HK-2 (cell line): ENCODE results near the gene PCSK7.
"Not testable (repeated sequence)": the region's sequence is repeated elsewhere in the genome, so short reads cannot be mapped to it uniquely, and the experiment has no call there.

Source experiments
- DNase-seq: peaks from one replicate; pipeline ENCODE4 v3.0.0-alpha.2; 2018; ENCODE audit not compliant: unreplicated experiment

The PCSK7 gene

DNA sequence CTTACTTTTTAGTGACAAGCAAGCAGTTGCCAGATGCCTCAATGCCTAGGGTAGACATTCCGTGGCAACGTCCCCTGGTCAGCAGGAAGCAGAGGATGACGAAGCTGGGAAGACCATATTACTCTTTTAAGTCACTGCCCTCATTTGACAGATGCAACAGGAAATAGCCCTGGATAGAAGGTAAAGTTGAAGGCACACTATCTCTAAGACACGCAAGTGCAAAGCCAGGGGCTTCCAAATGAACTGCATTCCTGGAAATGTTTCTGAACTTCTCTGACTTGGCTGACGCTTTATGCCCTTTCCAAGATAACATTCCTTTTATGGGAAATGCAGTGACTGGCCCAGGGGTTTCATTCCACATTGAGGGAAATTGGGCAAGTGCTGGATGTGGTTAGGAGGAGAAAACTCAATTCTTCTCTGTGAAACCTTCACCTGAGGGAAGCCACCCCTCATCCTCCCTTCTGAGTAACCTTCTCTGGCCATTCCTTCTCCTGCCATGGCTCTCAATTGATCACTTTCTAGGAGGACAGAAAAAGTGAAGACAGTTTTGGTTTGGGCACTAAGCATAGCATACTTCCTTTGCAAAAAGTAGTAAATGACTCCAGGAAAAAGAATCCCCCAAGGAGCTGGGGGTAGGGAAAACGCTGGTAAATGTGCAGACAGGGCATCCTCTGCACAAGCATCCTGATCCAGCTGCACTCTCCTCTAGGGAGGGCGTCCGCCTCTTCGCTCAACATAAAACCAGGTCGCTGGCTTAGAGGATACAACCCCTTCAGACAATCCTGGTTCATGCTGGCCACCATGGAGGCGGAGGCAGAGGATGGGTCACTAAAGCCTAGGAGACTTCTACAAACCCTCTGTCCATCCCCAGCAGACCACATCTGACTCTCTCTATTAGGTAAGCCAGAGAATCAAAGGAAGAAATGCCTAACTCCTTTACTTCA lies 14.5 kb downstream of the PCSK7 start:
- no peak for DNase-seq

DNA sequence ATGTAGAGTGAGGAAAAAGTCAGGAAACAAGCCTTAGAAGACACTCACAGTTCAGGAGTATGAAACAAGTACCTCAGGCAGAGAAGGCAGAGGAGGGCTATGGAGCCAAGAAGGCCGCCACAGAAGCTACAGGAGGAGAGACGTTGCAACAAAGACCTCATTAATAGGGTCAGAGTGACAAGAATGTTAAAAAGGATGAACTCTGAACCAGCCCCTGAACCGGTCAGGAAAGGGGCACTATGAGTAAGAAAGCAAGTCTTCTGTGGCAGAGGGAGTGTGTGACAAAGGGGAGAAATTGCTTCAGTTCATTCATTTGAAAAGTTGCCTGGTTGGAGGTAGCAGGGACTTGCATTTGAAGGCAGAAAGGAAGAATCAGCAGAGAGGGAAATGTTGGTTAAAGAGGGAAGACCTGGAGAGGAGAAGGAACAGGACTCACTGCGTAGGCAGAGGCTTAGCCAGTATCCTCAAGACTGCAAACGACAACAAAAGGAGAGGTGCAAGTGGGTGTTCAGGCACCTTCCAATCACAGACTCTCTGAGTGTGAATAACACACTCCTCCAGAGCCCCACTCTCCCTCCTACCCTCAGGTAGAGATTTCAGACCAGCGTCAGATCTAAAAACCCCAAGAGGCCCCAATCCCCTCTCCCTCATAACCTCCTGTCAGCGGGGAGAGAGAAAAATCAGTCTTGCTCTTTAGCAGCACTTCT lies 17.3 kb downstream of the PCSK7 start:
- DNase-seq: no peak

DNA sequence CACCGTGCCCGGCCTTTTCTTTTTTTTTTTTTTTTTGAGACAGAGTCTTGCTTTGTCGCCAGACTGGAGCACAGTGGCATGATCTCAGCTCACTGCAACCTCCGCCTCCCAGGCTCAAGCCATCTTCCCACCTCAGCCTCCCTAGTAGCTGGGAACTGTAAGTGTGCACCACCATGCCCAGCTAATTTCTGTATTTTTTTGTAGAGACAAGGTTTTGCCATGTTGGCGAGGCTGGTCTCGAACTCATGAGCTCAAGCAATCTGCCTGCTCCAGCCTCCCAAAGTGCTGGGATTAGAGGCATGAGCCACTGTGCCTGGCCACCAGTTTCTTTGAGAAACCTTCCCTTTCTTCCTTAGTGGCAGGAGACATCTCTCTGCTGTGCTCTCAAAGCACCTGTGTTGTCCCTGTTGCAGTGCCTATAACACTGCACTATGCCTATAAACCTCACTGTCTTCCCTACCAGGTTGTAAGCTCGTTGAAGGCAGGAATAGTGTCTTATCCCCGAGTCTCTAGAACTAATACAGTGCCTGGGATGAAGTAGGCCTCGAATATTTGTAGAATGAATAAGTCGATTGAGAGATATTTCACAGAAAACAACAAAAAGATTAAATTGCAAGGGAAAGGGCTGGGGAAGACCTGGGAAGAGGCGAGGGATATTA lies 19.0 kb downstream of the PCSK7 start:
- DNase-seq: no peak

DNA sequence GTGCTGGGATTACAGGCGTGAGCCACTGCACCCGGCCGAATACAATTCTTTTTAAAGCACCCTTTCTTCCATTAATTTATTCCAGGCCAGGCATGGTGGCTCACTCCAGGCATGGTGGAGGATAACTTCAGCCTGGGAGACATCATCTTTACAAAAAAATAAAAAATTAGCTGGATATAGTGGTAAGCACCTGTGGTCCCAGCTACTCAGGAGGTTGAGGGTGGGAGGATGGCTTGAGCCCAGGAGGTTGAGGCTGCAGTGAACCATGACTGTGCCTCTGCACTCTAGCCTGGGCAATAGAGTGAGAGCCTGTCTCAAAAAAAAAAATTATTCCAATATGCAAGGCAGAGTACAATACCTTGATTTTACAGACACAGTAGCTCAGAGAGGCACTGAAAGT lies 21.3 kb downstream of the PCSK7 start:
- no peak for DNase-seq

DNA sequence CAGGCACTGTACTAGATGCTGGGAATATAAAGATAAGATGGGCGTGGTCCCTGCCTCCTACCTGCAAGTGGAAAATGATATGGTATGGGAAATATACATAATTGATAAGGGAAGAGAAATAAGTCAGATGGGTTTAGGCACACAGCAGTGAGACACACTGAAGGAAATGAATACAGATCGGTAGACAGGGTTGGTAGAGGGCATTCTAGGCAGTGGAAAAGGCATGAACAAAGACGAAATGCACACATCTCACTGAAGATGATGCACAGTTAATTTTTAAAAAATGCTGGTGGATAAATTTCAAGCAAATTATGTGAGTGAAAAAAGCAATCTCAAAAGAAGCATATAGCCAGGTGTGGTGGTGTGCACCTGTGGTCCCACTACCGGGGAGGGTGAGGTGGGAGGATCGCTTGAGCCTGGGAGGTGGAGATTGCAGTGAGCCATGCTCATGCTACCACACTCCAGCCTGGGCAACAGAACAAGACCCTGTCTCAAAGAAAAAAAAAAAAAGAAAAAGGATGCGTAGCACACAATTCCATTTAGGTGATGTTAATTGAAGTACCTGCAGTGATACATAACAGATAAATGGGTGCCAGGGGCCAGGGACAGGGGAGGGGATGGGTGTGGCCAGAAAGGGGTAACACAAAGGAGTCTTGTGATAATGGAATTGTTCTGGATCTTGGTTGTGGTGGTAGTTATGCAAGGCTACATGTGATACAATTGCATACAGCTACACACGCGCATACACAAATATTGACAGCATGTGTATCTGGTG lies 22.3 kb downstream of the PCSK7 start:
- not testable (repeated sequence) for DNase-seq

DNA sequence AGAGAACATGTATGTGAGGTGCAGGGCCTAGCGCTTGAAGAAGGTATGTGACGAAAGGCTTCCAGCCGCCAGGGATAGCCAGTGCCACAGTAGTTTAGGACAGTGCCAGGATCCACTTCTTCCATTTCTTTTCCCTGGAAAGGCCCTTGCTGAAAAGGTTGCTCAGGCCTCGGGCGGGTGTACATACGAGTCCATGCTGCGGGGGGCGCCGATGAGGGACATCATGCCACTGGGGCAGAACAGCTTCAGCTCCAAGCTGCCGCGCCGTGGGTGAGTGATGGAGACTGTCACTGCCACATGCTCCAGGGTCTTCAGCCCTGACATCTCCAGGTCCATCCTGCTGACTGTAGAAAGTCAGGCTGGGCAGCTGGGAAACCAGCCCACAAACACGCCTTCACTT lies 23.2 kb downstream of the PCSK7 start:
- not testable (repeated sequence) for DNase-seq

DNA sequence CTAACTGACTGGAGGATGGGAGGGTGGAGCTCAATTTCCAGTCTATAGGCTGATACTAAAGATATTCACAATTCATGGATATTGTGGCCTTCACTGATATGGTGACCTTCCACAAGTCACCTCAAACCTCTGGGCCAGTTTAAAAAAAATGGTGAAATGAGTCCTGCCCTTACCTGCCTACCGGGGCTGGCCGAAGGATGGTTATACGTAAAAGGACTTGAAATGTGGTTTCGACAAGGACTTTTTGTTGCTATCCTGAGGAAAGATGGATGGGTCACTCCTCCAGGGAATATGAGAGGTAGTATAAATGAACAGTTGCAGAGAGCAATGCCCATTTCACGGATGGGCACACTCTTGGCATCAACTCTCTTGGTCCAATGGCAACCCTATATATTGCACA lies 24.4 kb downstream of the PCSK7 start:
- not testable (repeated sequence) for DNase-seq

DNA sequence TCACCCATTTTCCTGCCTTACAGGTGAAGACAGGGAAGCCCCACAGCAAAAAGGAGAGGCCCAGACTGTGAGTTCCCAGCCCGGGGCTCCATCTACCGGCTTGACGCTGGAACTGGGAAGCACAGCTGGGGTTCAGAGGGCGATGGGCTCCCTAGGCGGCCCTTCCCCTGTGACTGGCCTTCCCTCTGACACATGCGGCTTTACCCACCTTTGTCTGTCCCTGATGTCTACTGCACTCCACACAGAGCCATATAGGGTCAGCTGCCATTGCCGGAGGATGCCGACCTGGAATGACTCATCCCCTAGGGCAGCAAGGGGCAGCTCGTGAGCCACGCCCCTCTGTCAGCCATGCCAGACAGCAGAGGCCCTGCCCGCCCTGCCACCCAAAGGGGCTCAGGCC lies 25.0 kb downstream of the PCSK7 start:
- DNase-seq: not testable (repeated sequence)

DNA sequence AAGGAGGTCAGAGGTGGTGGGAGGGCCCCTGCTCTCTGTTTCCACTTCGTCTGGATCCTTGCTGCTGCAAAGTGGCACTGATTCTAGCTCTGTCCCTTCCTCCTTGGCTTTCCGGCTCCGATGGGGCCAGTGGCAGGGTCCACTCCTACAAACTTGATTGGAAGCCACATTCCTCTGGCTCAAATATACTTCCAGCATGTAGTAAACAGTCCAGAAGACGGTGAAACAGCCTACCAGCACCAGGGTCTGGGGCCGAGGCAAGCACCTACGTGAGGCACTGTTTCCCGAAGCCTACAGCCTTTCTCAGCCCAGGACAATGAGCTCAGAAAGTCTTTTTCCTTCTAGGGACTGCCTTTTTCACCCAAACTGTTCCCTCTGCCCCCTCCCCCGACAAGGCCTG lies 25.8 kb downstream of the PCSK7 start:
- DNase-seq: not testable (repeated sequence)

DNA sequence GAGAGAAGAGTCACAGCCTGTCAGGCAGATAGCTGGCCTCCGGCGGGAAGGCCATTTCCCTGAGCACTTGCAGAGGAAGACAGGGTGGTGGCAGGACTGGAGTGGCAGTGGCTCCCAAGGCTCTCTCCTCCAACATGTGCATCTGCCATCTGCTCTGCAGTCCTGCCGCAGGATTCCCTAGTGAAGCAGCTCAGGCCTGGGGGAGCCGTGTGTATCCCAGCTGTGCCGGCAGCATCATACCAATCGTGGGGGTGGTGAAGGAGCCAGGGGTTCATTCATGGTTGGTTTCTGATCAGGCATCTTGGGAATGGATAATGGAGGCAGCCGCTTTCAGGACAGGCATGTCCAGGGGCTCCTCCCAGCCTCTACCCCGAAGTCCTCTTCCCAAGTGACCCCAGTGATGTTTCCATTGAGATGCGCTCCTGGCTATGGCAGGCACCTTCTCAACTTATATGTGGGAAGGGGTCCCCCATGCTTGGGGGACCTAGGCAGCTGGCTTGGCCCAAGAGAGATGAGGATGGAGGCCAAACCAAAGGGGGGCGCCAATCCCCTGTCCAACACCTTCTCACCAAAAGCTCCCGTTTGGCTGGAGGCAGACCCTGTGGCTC lies 26.6 kb downstream of the PCSK7 start:
- DNase-seq: no peak

DNA sequence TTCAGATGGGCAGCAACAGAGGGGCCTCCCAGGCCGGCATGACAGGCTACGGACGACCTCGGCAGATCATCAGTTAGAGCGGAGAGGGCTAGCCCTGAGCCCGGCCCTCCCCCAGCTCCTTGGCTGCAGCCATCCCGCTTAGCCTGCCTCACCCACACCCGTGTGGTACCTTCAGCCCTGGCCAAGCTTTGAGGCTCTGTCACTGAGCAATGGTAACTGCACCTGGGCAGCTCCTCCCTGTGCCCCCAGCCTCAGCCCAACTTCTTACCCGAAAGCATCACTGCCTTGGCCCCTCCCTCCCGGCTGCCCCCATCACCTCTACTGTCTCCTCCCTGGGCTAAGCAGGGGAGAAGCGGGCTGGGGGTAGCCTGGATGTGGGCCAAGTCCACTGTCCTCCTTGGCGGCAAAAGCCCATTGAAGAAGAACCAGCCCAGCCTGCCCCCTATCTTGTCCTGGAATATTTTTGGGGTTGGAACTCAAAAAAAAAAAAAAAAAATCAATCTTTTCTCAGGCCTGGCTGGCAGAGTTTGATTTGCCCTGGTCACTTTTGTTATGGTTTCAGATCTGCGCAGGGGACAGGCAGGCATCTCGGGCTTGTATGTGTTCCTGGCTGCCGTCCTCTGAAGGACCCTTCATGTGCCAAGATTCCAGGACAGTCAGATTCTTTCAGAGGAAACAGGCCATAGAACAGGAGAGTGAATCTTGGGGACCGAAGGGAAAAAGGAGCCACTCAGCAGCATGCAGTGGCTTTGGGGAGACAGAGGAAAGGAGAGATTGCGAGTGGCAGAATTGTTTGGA lies 27.4 kb downstream of the PCSK7 start:
- no peak for DNase-seq

DNA sequence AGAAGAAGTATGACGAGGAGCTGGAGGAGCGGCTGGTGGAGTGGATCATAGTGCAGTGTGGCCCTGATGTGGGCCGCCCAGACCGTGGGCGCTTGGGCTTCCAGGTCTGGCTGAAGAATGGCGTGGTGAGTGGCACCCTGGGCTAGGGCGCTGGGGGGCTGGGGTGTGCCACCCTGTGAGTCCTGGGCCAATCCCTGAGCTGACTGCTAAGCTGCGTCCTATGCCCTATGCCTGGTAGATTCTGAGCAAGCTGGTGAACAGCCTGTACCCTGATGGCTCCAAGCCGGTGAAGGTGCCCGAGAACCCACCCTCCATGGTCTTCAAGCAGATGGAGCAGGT lies 28.8 kb downstream of the PCSK7 start:
- no peak for DNase-seq

DNA sequence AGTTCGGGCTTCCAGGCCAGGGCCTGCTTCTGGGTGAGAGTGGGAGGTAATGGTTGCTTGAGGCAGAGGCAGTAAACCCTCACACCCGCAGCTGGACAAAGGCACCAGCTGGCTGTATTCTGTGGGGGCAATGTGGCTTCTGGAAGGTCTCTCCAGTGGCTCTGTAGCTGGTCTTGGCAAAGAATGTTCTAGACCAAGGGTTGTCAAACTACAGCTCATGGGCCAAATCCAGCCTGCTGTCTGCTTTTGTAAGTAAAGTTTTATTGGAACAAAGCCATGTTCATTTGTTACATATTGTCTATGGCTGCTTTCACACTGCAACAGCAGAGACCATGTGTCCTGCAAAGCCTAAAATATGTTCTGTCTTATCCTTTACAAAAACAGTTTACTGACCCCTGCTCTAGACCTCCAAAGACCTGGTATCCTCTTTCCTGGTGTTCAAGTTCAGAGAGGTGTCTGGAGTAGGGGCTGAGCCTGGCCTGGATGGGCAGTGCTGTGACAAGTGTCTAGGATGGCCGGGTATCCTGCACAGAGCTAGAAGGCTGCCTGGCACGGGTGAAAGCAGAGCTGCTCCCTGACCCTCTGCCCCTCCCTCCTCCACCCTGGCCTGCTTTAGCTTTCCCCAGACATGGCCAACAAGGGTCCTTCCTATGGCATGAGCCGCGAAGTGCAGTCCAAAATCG lies 29.3 kb downstream of the PCSK7 start:
- no peak for DNase-seq

DNA sequence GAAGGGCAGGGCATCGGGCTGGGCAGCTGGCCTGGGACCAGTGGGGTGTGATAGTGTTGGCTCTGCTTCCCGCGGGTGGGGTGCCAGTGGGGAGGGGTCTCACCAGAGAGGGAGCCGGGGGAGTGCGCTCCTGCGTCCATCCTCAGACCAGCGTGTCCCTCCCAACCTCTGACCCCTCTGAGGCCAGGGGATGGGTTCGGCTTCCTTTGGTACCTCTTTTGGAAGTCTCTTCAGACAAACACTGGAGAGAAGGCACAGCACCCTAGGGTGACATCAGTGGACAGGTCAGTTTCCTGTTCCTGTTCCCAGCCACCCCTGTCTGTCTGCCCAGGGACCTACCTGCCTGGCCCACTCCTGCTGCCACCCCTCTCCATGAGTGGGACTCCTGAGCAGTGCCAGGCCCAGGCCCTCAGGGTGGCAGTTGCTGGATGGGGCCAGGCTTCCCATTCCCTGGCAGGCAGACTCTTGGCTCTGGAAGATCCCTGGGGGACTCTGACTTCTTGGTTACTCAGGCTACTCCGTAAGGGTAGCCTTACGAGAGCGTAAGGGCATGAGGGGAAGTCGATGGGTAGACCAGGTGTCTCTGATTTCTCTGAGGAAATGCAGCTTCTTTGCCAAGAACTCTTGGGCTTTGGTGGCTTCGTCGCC lies 30.1 kb downstream of the PCSK7 start:
- no peak for DNase-seq

DNA sequence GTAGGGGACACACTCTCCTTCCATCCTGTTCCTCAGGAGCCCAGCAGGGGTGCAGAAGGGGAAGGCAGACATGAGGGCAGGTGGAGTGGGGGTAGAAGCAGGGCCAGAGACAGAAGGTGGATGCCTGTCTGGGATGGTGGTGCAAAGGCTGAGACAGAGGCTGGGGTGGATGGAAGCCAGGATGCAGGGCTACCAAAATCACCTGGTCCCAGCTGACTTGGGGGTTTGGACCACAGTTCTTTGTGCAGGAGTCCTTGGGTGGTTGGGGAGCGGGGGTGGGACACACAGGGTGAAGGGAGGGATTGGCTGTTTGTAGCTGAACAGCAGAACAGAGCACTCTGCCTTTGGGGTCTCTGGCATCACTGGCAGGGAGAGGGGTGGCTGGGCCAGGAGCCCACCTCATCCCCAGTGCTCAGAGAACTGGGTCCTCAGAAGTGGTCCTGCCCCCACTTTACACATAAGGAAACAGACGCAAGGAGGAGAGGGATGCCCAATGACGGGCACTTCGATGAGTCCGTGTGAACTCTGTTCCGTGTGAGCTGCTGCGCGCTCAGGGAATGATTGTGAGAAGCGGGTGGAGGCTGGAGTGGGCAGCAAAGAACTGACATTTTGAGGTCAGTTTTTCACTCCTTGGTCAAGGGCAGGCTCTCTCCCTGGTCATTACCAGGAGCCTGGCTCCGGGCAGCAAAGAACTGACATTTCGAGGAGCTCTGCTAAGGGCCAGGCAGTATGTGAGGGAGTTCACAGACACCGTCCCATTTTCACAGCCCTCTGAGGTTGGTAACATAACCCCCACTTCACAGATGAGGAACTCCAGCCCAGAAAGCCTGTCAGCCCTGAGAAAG lies 30.8 kb downstream of the PCSK7 start:
- DNase-seq: no peak

DNA sequence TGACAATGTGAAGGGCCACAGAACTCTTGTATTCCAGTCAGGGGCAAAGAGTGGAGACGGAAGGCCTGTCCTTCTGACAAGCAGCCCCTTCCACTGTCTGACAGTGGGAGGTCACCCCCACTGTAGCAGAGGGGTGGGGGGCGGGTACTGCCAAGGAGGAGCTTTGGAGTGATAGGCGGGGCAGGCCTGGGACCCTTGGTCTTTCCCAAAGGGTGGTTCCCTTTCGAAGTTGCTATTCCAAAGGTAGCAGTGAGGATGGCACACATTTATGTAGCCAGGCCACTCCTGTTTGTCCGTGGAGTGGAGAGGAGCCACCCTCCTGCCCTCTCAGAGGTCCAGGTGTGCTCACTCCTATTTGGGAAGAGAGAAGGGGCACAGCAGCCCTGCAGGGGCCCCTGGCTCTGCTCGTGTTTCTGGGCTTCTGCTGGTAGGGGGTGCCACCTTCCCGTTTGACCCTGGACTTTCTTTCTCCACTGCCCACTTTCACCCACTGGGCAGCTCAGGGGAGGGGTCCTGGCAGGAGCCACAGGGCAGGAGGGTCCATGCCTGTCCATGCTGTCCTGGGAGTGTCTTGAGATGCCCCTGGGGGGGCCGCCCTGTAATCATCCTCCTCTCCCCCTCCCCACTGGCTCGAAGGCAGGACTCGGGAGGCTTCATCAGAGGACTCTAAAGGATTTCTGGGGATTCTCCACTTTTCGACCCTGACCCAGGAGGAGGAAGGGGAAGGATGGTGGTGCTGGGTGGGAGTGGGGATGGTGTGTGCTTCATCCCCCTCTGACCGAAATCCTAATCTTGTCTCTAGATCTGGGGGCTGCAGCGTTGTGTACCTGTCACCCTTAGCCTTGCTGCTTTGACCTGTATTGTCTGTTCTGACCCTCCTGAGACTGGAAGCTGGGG lies 31.7 kb downstream of the PCSK7 start:
- DNase-seq: no peak

DNA sequence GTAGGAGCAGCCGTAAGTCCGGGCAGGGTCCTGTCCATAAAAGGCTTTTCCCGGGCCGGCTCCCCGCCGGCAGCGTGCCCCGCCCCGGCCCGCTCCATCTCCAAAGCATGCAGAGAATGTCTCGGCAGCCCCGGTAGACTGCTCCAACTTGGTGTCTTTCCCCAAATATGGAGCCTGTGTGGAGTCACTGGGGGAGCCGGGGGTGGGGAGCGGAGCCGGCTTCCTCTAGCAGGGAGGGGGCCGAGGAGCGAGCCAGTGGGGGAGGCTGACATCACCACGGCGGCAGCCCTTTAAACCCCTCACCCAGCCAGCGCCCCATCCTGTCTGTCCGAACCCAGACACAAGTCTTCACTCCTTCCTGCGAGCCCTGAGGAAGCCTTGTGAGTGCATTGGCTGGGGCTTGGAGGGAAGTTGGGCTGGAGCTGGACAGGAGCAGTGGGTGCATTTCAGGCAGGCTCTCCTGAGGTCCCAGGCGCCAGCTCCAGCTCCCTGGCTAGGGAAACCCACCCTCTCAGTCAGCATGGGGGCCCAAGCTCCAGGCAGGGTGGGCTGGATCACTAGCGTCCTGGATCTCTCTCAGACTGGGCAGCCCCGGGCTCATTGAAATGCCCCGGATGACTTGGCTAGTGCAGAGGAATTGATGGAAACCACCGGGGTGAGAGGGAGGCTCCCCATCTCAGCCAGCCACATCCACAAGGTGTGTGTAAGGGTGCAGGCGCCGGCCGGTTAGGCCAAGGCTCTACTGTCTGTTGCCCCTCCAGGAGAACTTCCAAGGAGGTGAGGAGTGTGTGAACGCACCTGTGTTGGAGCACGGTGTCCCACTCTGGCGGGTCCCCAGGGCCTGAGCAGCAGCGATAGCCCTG lies 32.6 kb downstream of the PCSK7 start, which contains the start of gene TAGLN:
Gene TAGLN (plus strand): TSS at position 318 of the 863 bp plus-strand sequence. CDS start 3,644 bp downstream, outside the sequence.
- DNase-seq: peak; percentile 28
